Activated naive CD4-positive, alpha-beta T cell treated with Interleukin-2 at 50 U/mL for 16 hours (primary cell): Measurements from ENCODE around the gene EFCC1.
"Not testable (repeated sequence)": the region's sequence is repeated elsewhere in the genome, so short reads cannot be mapped to it uniquely, and the experiment has no call there.

ENCODE experiments used
- DNase-seq: peaks from one replicate; pipeline ENCODE4 v3.0.0-alpha.2; 2020

The EFCC1 gene

GRCh38 chr3:129085818-129086217, 84.7 kb downstream of the EFCC1 start:
- DNase-seq = no peak

DNA sequence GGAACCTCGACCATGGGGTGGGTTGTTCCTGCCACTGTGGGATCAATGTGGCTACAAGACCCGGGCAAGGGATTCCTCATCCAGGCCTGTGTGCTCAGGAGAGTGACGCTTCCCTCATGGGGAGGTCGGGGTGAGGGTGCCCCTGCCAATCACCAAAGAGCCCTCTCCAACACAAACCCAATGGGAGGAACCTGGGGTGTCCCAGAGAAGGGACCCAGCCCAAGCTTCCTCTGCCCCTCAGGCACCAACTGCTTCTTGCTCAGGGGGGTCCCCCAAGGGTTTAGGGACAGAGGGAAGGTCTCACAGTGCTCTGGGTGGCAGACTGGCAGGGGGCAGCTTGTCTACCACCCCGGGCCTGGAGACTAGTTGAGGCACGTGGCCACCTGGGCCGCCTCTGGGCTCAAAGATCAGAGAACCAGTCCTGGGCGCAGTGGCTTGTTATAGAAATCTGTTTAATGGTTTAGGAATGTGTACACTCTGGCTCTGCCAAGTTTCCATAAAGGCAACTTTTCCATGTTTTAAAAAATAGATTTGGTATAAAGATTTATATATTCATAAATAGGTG, 86.1 kb downstream of the EFCC1 start:
- DNase-seq = no peak

- not testable (repeated sequence) for DNase-seq
Measured at GRCh38 chr3:129087904-129088303, 86.8 kb downstream of the EFCC1 start.

GRCh38 chr3:129088312-129088711, 87.2 kb downstream of the EFCC1 start:
- not testable (repeated sequence) for DNase-seq
